GM12864 (cell line): Measurements from ENCODE around the gene HMG20B.
"Not testable (repeated sequence)": the region's sequence is repeated elsewhere in the genome, so short reads cannot be mapped to it uniquely, and the experiment has no call there.

Source experiments
- DNase-seq: peaks from one replicate; pipeline ENCODE4 v3.0.0-alpha.2; 2011; ENCODE audit warnings: low read depth
- H3K4me3 ChIP-seq: 2 replicates; pipeline ENCODE4 v1.5.1; 2011; ENCODE audit warnings: mild to moderate bottlenecking, low read depth, low read length, control low read depth
- TF ChIP-seq, protein P1 (sequence below): IDR thresholded peaks from 2 replicates; pipeline ENCODE4 v1.5.1; 2011; ENCODE audit warnings: low read depth, mild to moderate bottlenecking, moderate library complexity, low read length, control low read depth, inconsistent platforms; ENCODE audit errors: missing control alignments

The HMG20B gene

DNA sequence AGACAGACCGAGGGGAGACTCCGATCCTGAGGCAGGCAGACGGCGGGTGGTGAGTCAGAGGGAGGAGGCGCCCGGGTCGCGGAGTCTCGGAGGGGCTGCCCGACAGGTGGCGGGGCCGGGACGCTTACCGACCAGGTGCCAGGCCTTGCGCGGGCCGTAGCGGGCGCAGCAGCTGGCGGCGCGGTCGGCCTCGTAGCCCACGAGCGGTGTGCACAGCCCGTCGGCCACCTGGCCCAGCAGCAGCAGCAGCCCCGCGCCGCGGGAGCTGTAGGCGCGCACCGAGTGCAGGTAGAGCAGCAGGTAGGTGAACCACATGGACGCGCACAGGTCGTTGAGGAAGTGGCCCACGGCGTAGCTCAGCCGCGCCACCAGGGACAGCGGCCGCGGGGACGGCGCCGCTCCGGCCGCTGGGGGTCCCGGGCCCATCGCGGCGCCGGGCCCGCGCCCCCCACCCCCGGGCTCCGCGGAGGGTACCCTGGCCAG, 15.7 kb upstream of the HMG20B start:
- no peak for DNase-seq
- H3K4me3 ChIP-seq: peak overlapping the region; percentile 97

GRCh38 chr19:3557461-3558248, 15.1 kb upstream of the HMG20B start, which contains the start of gene MFSD12:
Gene MFSD12, minus strand, starts transcription at chr19:3557586. Its CDS starts 183 bp downstream, at chr19:3557403.
- peak within 1 kb of the TSS; percentile 97 for H3K4me3 ChIP-seq
- DNase-seq: peak; percentile 69
- TF ChIP-seq, protein P1, sequence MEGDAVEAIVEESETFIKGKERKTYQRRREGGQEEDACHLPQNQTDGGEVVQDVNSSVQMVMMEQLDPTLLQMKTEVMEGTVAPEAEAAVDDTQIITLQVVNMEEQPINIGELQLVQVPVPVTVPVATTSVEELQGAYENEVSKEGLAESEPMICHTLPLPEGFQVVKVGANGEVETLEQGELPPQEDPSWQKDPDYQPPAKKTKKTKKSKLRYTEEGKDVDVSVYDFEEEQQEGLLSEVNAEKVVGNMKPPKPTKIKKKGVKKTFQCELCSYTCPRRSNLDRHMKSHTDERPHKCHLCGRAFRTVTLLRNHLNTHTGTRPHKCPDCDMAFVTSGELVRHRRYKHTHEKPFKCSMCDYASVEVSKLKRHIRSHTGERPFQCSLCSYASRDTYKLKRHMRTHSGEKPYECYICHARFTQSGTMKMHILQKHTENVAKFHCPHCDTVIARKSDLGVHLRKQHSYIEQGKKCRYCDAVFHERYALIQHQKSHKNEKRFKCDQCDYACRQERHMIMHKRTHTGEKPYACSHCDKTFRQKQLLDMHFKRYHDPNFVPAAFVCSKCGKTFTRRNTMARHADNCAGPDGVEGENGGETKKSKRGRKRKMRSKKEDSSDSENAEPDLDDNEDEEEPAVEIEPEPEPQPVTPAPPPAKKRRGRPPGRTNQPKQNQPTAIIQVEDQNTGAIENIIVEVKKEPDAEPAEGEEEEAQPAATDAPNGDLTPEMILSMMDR: no peak

More for the DNA sequence above, 15.7 kb upstream of the HMG20B start:
- TF ChIP-seq, protein P1: peak; percentile 12

DNA sequence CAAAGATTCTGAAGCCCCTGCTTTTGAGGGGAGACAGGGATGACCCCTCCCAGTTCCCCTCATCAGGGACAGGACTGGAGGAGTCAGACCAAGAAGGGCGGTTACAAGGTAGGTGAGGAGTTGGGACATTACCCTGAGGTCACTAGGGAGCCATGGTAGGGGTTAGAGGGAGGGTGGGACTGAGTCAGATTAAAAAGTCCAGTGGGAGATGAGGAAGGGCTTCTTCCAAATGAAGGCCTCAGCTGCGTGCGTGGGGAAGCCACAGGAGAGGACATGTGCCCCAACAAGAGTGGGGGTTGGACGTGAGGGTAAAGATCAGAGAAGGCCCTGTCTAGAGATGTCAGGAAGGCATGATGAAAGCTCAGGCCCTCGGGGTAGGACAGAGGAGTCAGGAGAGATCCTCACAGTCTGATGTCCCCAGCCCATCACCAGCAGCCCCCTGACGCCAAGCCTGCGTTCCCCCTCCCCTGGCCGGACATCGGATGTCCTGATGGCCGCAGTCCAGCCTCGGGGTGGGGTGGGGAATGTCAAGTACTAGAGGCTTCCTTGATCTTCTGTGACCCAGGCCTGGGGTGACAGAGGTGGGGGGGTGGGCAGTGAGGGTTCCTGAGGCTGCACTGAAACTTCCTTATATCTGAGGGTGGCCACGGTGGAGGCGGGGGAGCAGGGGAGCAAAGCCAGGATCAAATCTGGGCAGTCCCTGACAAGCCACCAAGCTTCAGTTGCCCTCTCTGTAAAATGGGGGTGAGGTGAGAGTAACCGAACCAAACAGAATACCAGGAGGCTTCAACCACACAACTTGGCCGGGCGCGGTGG, 8.8 kb upstream of the HMG20B start:
- DNase-seq: no peak
- no peak overlapping the region for H3K4me3 ChIP-seq
- TF ChIP-seq, protein P1: no peak

GRCh38 chr19:3565139-3565538, 7.6 kb upstream of the HMG20B start:
- H3K4me3 ChIP-seq: no peak overlapping the region
- TF ChIP-seq, protein P1: no peak
- no peak for DNase-seq

- not testable (repeated sequence) for DNase-seq, H3K4me3 ChIP-seq
These were observed 2.7 kb upstream of the HMG20B start for GRCh38 chr19:3570042-3570441.

GRCh38 chr19:3570606-3571011, 2.1 kb upstream of the HMG20B start:
- TF ChIP-seq, protein P1: no peak
- DNase-seq: no peak

More at GRCh38 chr19:3570606-3571011, 2.1 kb upstream of the HMG20B start:
- no peak overlapping the region for H3K4me3 ChIP-seq
